WTC11 (cell line): ENCODE data around the gene PRKAG2. TPM values are rescaled to one million over a fixed set of nuclear protein-coding genes. Genes with fewer than 3 reads are reported as not detected.

ENCODE experiments used
- ATAC-seq: fragments of 200-7000 bp; cut with Tn5 transposase; 2 replicates; pipeline ENCODE4 v1.10.0; 2021; ENCODE audit warnings: mild to moderate bottlenecking, moderate library complexity
- CTCF ChIA-PET: fragments of 300-600 bp; sonication (Branson Sonifier 250); formaldehyde crosslinking; loops from one replicate; lab custom pipeline; 2021; ENCODE audit warnings: antibody characterized with exemption; lab: Charles Lee
- POLR2A ChIA-PET: fragments of 350-600 bp; sonication (Branson Sonifier 250); formaldehyde crosslinking; loops from one replicate; lab custom pipeline; 2021; ENCODE audit warnings: antibody characterized with exemption; lab: Charles Lee
- DNase-seq: peaks from one replicate; pipeline ENCODE4 v3.0.0; 2021; ENCODE audit warnings: low spot score
- H3K27ac Mint-ChIP-seq: 2 replicates; pipeline ENCODE4 v1.8.0; 2021; ENCODE audit warnings: mixed read lengths
- H3K27me3 Mint-ChIP-seq: 2 replicates; pipeline ENCODE4 v1.8.0; 2021; ENCODE audit warnings: low read depth, mild to moderate bottlenecking, moderate library complexity, mixed read lengths
- H3K36me3 Mint-ChIP-seq: 2 replicates; pipeline ENCODE4 v1.8.0; 2021; ENCODE audit warnings: mixed read lengths
- H3K4me1 Mint-ChIP-seq: 2 replicates; pipeline ENCODE4 v1.8.0; 2022; ENCODE audit warnings: mixed read lengths
- H3K4me3 Mint-ChIP-seq: 2 replicates; pipeline ENCODE4 v1.8.0; 2021; ENCODE audit warnings: mild to moderate bottlenecking, moderate library complexity, mixed read lengths
- H3K9me3 Mint-ChIP-seq: 2 replicates; pipeline ENCODE4 v1.8.0; 2021; ENCODE audit warnings: mixed read lengths
- ATF1 ChIP-seq: sonication (generic); formaldehyde crosslinking; IDR thresholded peaks from 2 replicates; pipeline ENCODE4 v1.8.1; 2023; ENCODE audit warnings: mild to moderate bottlenecking, moderate library complexity, missing genetic modification reagents
- ELF4 ChIP-seq: sonication (generic); formaldehyde crosslinking; IDR thresholded peaks from 2 replicates; pipeline ENCODE4 v1.8.1; 2022; ENCODE audit warnings: low read depth, mild to moderate bottlenecking, moderate library complexity, missing genetic modification reagents
- FOXP1 ChIP-seq: sonication (generic); formaldehyde crosslinking; IDR thresholded peaks from 2 replicates; pipeline ENCODE4 v1.8.0; 2022; ENCODE audit warnings: missing genetic modification reagents, mild to moderate bottlenecking, moderate library complexity, borderline replicate concordance
- GABPB1 ChIP-seq: sonication (generic); formaldehyde crosslinking; IDR thresholded peaks from 2 replicates; pipeline ENCODE4 v1.8.1; 2023; ENCODE audit warnings: mild to moderate bottlenecking, missing genetic modification reagents
- GTF2I ChIP-seq: fragments of 250-450 bp; sonication (Bioruptor Pico); conservative IDR thresholded peaks from 2 replicates; pipeline ENCODE4 v1.4.0; 2021; ENCODE audit warnings: mild to moderate bottlenecking
- JAZF1 ChIP-seq: fragments of 250-450 bp; sonication (Bioruptor Pico); IDR thresholded peaks from 2 replicates; pipeline ENCODE4 v1.9.0; 2021; ENCODE audit warnings: moderate library complexity, mild to moderate bottlenecking, inconsistent platforms
- NFE2L1 ChIP-seq: sonication (generic); formaldehyde crosslinking; IDR thresholded peaks from 2 replicates; pipeline ENCODE4 v1.8.1; 2023; ENCODE audit warnings: missing genetic modification reagents
- NFYB ChIP-seq: sonication (generic); formaldehyde crosslinking; conservative IDR thresholded peaks from 2 replicates; pipeline ENCODE4 v1.8.0; 2022; ENCODE audit warnings: low read depth, missing genetic modification reagents
- NR1H2 ChIP-seq: sonication (generic); formaldehyde crosslinking; IDR thresholded peaks from 2 replicates; pipeline ENCODE4 v1.9.0; 2021; ENCODE audit warnings: mild to moderate bottlenecking, moderate library complexity, missing genetic modification reagents
- NR3C1 ChIP-seq: sonication (generic); formaldehyde crosslinking; conservative IDR thresholded peaks from 2 replicates; pipeline ENCODE4 v1.8.1; 2023; ENCODE audit warnings: low read depth, mild to moderate bottlenecking, missing genetic modification reagents
- RELA ChIP-seq: sonication (generic); formaldehyde crosslinking; IDR thresholded peaks from 2 replicates; pipeline ENCODE4 v1.8.1; 2022; ENCODE audit warnings: missing genetic modification reagents, mild to moderate bottlenecking, borderline replicate concordance
- TEAD4 ChIP-seq: sonication (generic); formaldehyde crosslinking; IDR thresholded peaks from 2 replicates; pipeline ENCODE4 v1.8.0; 2022; ENCODE audit warnings: mild to moderate bottlenecking, missing genetic modification reagents
- ZNF121 ChIP-seq: sonication (generic); formaldehyde crosslinking; IDR thresholded peaks from 2 replicates; pipeline ENCODE4 v1.8.0; 2023; ENCODE audit warnings: missing genetic modification reagents
- ZNF219 ChIP-seq: sonication (generic); formaldehyde crosslinking; IDR thresholded peaks from 2 replicates; pipeline ENCODE4 v1.8.0; 2023; ENCODE audit warnings: missing genetic modification reagents, mild to moderate bottlenecking, borderline replicate concordance
- ZNF396 ChIP-seq: fragments of 250-450 bp; sonication (Bioruptor Pico); IDR thresholded peaks from 2 replicates; pipeline ENCODE4 v1.8.0; 2021; ENCODE audit warnings: mild to moderate bottlenecking, moderate library complexity, borderline replicate concordance
- ZNF416 ChIP-seq: fragments of 250-450 bp; sonication (Bioruptor Pico); IDR thresholded peaks from 2 replicates; pipeline ENCODE4 v1.9.0; 2021; ENCODE audit warnings: mild to moderate bottlenecking, inconsistent platforms
- ZNF512 ChIP-seq: sonication (generic); formaldehyde crosslinking; IDR thresholded peaks from 2 replicates; pipeline ENCODE4 v1.8.1; 2022; ENCODE audit warnings: missing genetic modification reagents, borderline replicate concordance
- ZNF671 ChIP-seq: fragments of 250-450 bp; sonication (Bioruptor Pico); IDR thresholded peaks from 2 replicates; pipeline ENCODE4 v1.8.0; 2021; ENCODE audit warnings: mild to moderate bottlenecking
- total RNA-seq: library from RNA; stranded (reverse); gene quantifications from 3 replicates; pipeline ENCODE4 v1.2.3, GENCODE V29; 2021
- TF ChIP-seq, protein P1 (sequence below): sonication (generic); formaldehyde crosslinking; IDR thresholded peaks from 2 replicates; pipeline ENCODE4 v1.8.0; 2022; ENCODE audit warnings: mild to moderate bottlenecking, missing genetic modification reagents
- TF ChIP-seq, protein P2 (sequence below): sonication (generic); formaldehyde crosslinking; IDR thresholded peaks from 2 replicates; pipeline ENCODE4 v1.8.1; 2023; ENCODE audit warnings: mild to moderate bottlenecking, missing genetic modification reagents
- TF ChIP-seq, protein P3 (sequence below): fragments of 250-450 bp; sonication (Bioruptor Pico); IDR thresholded peaks from 2 replicates; pipeline ENCODE4 v1.9.0; 2021; ENCODE audit warnings: moderate library complexity, mild to moderate bottlenecking, inconsistent platforms, borderline replicate concordance
- TF ChIP-seq, protein P4 (sequence below): fragments of 250-450 bp; sonication (Bioruptor Pico); IDR thresholded peaks from 2 replicates; pipeline ENCODE4 v1.9.0; 2021; ENCODE audit warnings: mild to moderate bottlenecking
- TF ChIP-seq, protein P5 (sequence below): fragments of 250-450 bp; sonication (Bioruptor Pico); IDR thresholded peaks from 2 replicates; pipeline ENCODE4 v2.1.2; 2022; ENCODE audit warnings: mild to moderate bottlenecking, moderate library complexity

The PRKAG2 gene
- total RNA-seq, 1 experiment from 2014 or later = 20.3 TPM

- no peak for TF ChIP-seq TEAD4 (CRISPR knock-in tag)
- no peak for TF ChIP-seq FOXP1 (CRISPR knock-in tag)
- TF ChIP-seq ELF4 (CRISPR knock-in tag) = no peak
- TF ChIP-seq ZNF219 (CRISPR knock-in tag) = no peak
- TF ChIP-seq, protein P1, sequence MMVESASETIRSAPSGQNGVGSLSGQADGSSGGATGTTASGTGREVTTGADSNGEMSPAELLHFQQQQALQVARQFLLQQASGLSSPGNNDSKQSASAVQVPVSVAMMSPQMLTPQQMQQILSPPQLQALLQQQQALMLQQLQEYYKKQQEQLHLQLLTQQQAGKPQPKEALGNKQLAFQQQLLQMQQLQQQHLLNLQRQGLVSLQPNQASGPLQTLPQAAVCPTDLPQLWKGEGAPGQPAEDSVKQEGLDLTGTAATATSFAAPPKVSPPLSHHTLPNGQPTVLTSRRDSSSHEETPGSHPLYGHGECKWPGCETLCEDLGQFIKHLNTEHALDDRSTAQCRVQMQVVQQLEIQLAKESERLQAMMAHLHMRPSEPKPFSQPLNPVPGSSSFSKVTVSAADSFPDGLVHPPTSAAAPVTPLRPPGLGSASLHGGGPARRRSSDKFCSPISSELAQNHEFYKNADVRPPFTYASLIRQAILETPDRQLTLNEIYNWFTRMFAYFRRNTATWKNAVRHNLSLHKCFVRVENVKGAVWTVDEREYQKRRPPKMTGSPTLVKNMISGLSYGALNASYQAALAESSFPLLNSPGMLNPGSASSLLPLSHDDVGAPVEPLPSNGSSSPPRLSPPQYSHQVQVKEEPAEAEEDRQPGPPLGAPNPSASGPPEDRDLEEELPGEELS (CRISPR knock-in tag) = no peak
- no peak for TF ChIP-seq GABPB1 (CRISPR knock-in tag)
- no peak for TF ChIP-seq RELA (CRISPR knock-in tag)
- TF ChIP-seq, protein P2, sequence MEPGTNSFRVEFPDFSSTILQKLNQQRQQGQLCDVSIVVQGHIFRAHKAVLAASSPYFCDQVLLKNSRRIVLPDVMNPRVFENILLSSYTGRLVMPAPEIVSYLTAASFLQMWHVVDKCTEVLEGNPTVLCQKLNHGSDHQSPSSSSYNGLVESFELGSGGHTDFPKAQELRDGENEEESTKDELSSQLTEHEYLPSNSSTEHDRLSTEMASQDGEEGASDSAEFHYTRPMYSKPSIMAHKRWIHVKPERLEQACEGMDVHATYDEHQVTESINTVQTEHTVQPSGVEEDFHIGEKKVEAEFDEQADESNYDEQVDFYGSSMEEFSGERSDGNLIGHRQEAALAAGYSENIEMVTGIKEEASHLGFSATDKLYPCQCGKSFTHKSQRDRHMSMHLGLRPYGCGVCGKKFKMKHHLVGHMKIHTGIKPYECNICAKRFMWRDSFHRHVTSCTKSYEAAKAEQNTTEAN (CRISPR knock-in tag) = no peak
Measured at GRCh38 chr7:151800391-151800790, 76.5 kb downstream of the PRKAG2 start (continued).

DNA sequence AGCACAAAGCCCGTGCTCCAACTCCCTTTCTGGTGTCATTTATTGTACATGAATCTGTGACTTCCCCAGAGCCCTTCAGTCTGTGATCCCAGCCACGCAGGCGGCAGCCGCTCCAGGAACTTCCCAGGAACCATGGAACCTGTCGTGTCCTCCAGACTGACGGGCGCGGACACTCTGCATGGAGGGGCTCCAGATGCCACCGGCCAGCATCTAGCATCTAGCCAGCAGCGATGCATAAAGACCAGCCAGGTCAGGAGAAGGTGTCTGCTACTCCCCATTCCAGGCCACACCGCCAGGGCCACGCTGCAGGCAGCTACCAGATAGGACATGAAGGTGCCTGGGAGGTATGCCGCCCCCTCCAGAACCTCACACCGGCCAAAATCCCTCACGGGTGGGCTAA is 77.4 kb downstream of the PRKAG2 start:
- Mint-ChIP-seq H3K27ac (no peak overlapping the region), H3K36me3 (no peaks in the 10 kb centered on the region), H3K4me3 (no peak overlapping the region), H3K27me3 (no peaks in the 10 kb centered on the region), H3K4me1 (peaks cover 5% of the 10 kb centered on the region), H3K9me3 (no peaks in the 10 kb centered on the region)
- DNase-seq (no peak), ATAC-seq (no peak)
- ChIA-PET POLR2A (interaction anchor here (0.5 kb wide), 1 partner anchor 28 kb away, joined by 6 read pairs; no protein-coding TSS in a partner anchor), CTCF (interaction anchor here (1.5 to 7.9 kb wide), 2 partner anchors 7 to 16 kb away, joined by 3 to 70 read pairs; no protein-coding TSS in a partner anchor)
- no peak for TF ChIP-seq NR1H2
- TF ChIP-seq NFYB (CRISPR knock-in tag) = no peak
- TF ChIP-seq ZNF416 = no peak
- TF ChIP-seq, protein P3, sequence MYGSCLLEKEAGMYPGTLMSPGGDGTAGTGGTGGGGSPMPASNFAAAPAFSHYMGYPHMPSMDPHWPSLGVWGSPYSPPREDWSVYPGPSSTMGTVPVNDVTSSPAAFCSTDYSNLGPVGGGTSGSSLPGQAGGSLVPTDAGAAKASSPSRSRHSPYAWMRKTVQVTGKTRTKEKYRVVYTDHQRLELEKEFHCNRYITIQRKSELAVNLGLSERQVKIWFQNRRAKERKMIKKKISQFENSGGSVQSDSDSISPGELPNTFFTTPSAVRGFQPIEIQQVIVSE (CRISPR knock-in tag) = no peak
- TF ChIP-seq, protein P4, sequence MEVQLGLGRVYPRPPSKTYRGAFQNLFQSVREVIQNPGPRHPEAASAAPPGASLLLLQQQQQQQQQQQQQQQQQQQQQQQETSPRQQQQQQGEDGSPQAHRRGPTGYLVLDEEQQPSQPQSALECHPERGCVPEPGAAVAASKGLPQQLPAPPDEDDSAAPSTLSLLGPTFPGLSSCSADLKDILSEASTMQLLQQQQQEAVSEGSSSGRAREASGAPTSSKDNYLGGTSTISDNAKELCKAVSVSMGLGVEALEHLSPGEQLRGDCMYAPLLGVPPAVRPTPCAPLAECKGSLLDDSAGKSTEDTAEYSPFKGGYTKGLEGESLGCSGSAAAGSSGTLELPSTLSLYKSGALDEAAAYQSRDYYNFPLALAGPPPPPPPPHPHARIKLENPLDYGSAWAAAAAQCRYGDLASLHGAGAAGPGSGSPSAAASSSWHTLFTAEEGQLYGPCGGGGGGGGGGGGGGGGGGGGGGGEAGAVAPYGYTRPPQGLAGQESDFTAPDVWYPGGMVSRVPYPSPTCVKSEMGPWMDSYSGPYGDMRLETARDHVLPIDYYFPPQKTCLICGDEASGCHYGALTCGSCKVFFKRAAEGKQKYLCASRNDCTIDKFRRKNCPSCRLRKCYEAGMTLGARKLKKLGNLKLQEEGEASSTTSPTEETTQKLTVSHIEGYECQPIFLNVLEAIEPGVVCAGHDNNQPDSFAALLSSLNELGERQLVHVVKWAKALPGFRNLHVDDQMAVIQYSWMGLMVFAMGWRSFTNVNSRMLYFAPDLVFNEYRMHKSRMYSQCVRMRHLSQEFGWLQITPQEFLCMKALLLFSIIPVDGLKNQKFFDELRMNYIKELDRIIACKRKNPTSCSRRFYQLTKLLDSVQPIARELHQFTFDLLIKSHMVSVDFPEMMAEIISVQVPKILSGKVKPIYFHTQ (CRISPR knock-in tag) = no peak
- TF ChIP-seq, protein P2 (CRISPR knock-in tag) = no peak
- no peak for TF ChIP-seq ATF1 (CRISPR knock-in tag)

GRCh38 chr7:151798851-151799448 is 78.0 kb downstream of the PRKAG2 start:
- DNase-seq (no peak), ATAC-seq (no peak)
- Mint-ChIP-seq H3K4me1 (peaks cover 10% of the 10 kb centered on the region), H3K4me3 (no peak overlapping the region), H3K9me3 (no peaks in the 10 kb centered on the region), H3K27ac (no peak overlapping the region), H3K27me3 (no peaks in the 10 kb centered on the region), H3K36me3 (no peaks in the 10 kb centered on the region)
- ChIA-PET POLR2A (no interaction called here), CTCF (interaction anchor here (7.9 kb wide), 1 partner anchor 15 kb away, joined by 70 read pairs; no protein-coding TSS in a partner anchor)
- TF ChIP-seq TEAD4 (CRISPR knock-in tag) (no peak), ZNF671 (CRISPR knock-in tag) (no peak), ZNF121 (CRISPR knock-in tag) (no peak), NFE2L1 (CRISPR knock-in tag) (no peak), JAZF1 (no peak), ZNF512 (CRISPR knock-in tag) (no peak), NR3C1 (CRISPR knock-in tag) (no peak), GABPB1 (CRISPR knock-in tag) (no peak), GTF2I (CRISPR knock-in tag) (no peak), ZNF396 (CRISPR knock-in tag) (no peak)
- TF ChIP-seq, protein P5, sequence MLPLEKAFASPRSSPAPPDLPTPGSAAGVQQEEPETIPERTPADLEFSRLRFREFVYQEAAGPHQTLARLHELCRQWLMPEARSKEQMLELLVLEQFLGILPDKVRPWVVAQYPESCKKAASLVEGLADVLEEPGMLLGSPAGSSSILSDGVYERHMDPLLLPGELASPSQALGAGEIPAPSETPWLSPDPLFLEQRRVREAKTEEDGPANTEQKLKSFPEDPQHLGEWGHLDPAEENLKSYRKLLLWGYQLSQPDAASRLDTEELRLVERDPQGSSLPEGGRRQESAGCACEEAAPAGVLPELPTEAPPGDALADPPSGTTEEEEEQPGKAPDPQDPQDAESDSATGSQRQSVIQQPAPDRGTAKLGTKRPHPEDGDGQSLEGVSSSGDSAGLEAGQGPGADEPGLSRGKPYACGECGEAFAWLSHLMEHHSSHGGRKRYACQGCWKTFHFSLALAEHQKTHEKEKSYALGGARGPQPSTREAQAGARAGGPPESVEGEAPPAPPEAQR (CRISPR knock-in tag) = no peak
